ENCODE measurements around the gene FERMT1.

- no peak for TF ChIP-seq CTCF (conservative IDR thresholded peaks at IDR 0.05; ENCODE audit: low read length)
- TF ChIP-seq EZH2phosphoT487 (IDR thresholded peaks at IDR 0.05; ENCODE audit: borderline replicate concordance, low read depth, low read length), result no peak
Measured at GRCh38 chr20:6168204-6168603, 45.4 kb upstream of the FERMT1 start.
